ENCODE data around the gene SAE1. TPM values are rescaled to one million over a fixed set of nuclear protein-coding genes. Genes with fewer than 3 reads are reported as not detected.
A peak's percentile ranks its signal among the peaks of the same experiment; 100 is the strongest.
"Not testable (repeated sequence)": the region's sequence is repeated elsewhere in the genome, so short reads cannot be mapped to it uniquely, and the experiment has no call there.

SAE1 gene
- total and polyA plus RNA-seq, 12 donors: 19.0 to 77.6 (median 49.7) TPM

GRCh38 chr19:47243776-47244547, 113.3 kb downstream of the SAE1 start:
- DNase-seq: peak; percentile 91 to 96 (median 93)
- Histone ChIP-seq H3K4me1 (replicated peaks in 1 of 2) (peaks cover 10 to 38% of the 10 kb centered on the region in 2 donors), H3K27me3 (peaks cover 8% of the 10 kb centered on the region), H3K27ac (peak overlapping the region in 3 of 5 donors; percentile 42 to 73 (median 68)), H3K36me3 (replicated peaks in 1 of 2) (no peaks in the 10 kb centered on the region), H3K9me3 (replicated peaks in 1 of 3) (no peaks in the 10 kb centered on the region), H3K4me3 (peak overlapping the region in 1 of 4 donors; percentile 28)
- WGBS, 4 donors: 1 to 4% (median 2%) methylated on average over 16 to 46 of the region's 46 CpGs
- intact Hi-C loops (cut with DNase I): loop anchor here in 1 of 2 donors (2.0 kb wide), 1 partner anchor 31 kb away; no protein-coding TSS in a partner anchor
- no peak for TF ChIP-seq POLR2A (IDR thresholded peaks at IDR 0.05)
- TF ChIP-seq CTCF (IDR thresholded peaks at IDR 0.05): peak; percentile 97 to 99 (median 98)

- peak overlapping the region in 1 of 5 donors; percentile 31 for H3K27ac ChIP-seq
- no peaks in the 10 kb centered on the region for H3K27me3 ChIP-seq
- no peak overlapping the region for H3K4me3 ChIP-seq
- peaks cover 10 to 21% of the 10 kb centered on the region in 2 donors for H3K4me1 ChIP-seq (replicated peaks in 1 of 2)
- DNase-seq: peak; percentile 65 to 94 (median 82)
- intact Hi-C loops (cut with DNase I): loop anchor here (5.0 kb wide), 3 partner anchors 40 to 100 kb away; no protein-coding TSS in a partner anchor
- H3K9me3 ChIP-seq (replicated peaks in 1 of 3): no peaks in the 10 kb centered on the region
- 21 to 22% (median 22%) methylated on average over 25 of the region's 25 CpGs for WGBS, 4 donors
- no peaks in the 10 kb centered on the region for H3K36me3 ChIP-seq (replicated peaks in 1 of 2)
- TF ChIP-seq CTCF (IDR thresholded peaks at IDR 0.05) (peak; percentile 88 to 96 (median 92)), POLR2A (IDR thresholded peaks at IDR 0.05) (peak in 1 of 2 donors; percentile 13)
Observed at GRCh38 chr19:47247308-47247990, 116.8 kb downstream of the SAE1 start.

GRCh38 chr19:47253016-47253415, 122.4 kb downstream of the SAE1 start:
- intact Hi-C loops (cut with DNase I): not testable (repeated sequence)
- WGBS, 4 donors: 83 to 88% (median 86%) methylated on average over 8 of the region's 8 CpGs

GRCh38 chr19:47253467-47253881, 122.8 kb downstream of the SAE1 start:
- no peak for DNase-seq
- Histone ChIP-seq H3K36me3 (replicated peaks in 1 of 2) (peaks cover 0 to 1% of the 10 kb centered on the region in 2 donors), H3K4me1 (replicated peaks in 1 of 2) (peaks cover 10 to 17% of the 10 kb centered on the region in 2 donors), H3K4me3 (no peak overlapping the region), H3K27ac (no peak overlapping the region), H3K27me3 (no peaks in the 10 kb centered on the region), H3K9me3 (replicated peaks in 1 of 3) (no peaks in the 10 kb centered on the region)
- TF ChIP-seq CTCF (IDR thresholded peaks at IDR 0.05) (no peak), POLR2A (IDR thresholded peaks at IDR 0.05) (no peak)
- intact Hi-C loops (cut with DNase I): no loop called here
- WGBS, 4 donors: 46 to 51% (median 46%) methylated on average over 3 of the region's 3 CpGs

More at GRCh38 chr19:47253016-47253415, 122.4 kb downstream of the SAE1 start:
- not testable (repeated sequence) for H3K27me3 ChIP-seq; H3K27ac ChIP-seq; H3K9me3 ChIP-seq (replicated peaks in 1 of 3); H3K36me3 ChIP-seq (replicated peaks in 1 of 2); DNase-seq; H3K4me3 ChIP-seq
- H3K4me1 ChIP-seq (replicated peaks in 1 of 2): peaks cover 7 to 13% of the 10 kb centered on the region in 2 donors
